Measurements from ENCODE around the gene GUCY2F. TPM values are rescaled to one million over a fixed set of nuclear protein-coding genes. Genes with fewer than 3 reads are reported as not detected.

GUCY2F gene
- total and polyA plus RNA-seq, 2 donors (not counting 1 experiment from before 2014, with no cell fraction given), result under 0.01 TPM; not detected in 1

GRCh38 chrX:109403922-109404321 lies 78.0 kb downstream of the GUCY2F start:
- DNase-seq (ENCODE audit: low read depth in 2 of 2), result no peak
- H3K4me3 ChIP-seq (replicated peaks in 1 of 4; ENCODE audit: control extremely low read depth in 1 of 4, insufficient read depth in 1 of 4, low read depth in 3 of 4, low read length in 4 of 4), result no peak overlapping the region
- H3K4me1 ChIP-seq (ENCODE audit: control insufficient read depth, extremely low read depth, insufficient read depth, low read length), result no peaks in the 10 kb centered on the region
- no peaks in the 10 kb centered on the region for H3K27me3 ChIP-seq (ENCODE audit: control insufficient read depth, insufficient read depth, low read length)
- H3K9me3 ChIP-seq (ENCODE audit: control insufficient read depth, insufficient read depth, low read depth, low read length), result no peaks in the 10 kb centered on the region
- H2AFZ ChIP-seq (ENCODE audit: low read length), result no peak overlapping the region
- no peak overlapping the region for H3K27ac ChIP-seq (ENCODE audit: insufficient read depth, low read length)
- peaks cover 1% of the 10 kb centered on the region for H4K20me1 ChIP-seq (ENCODE audit: control insufficient read depth, extremely low read depth, insufficient read depth, low read length)
- H3K4me2 ChIP-seq (ENCODE audit: extremely low read depth, insufficient read depth, low read length), result no peak overlapping the region
- no peaks in the 10 kb centered on the region for H3K36me3 ChIP-seq (ENCODE audit: control insufficient read depth, insufficient read depth, low read length)
- no peak overlapping the region for H3K9ac ChIP-seq (ENCODE audit: insufficient read depth, low read length)
- TF ChIP-seq EZH2 (IDR thresholded peaks at IDR 0.05; ENCODE audit: low read length, missing control alignments) (no peak), CTCF (conservative IDR thresholded peaks at IDR 0.05 in 1 of 2, IDR thresholded peaks at IDR 0.05 in 1 of 2; ENCODE audit: low read depth in 1 of 2, low read length in 2 of 2) (no peak)
- no peaks in the 10 kb centered on the region for H3K79me2 ChIP-seq (ENCODE audit: control insufficient read depth, insufficient read depth, low read length)

GRCh38 chrX:109399831-109400230 lies 82.1 kb downstream of the GUCY2F start:
- no peak overlapping the region for H3K4me3 ChIP-seq (replicated peaks in 1 of 4; ENCODE audit: control extremely low read depth in 1 of 4, insufficient read depth in 1 of 4, low read depth in 3 of 4, low read length in 4 of 4)
- H3K79me2 ChIP-seq (ENCODE audit: control insufficient read depth, insufficient read depth, low read length), result no peaks in the 10 kb centered on the region
- H3K9ac ChIP-seq (ENCODE audit: insufficient read depth, low read length), result no peak overlapping the region
- no peak for TF ChIP-seq EZH2 (IDR thresholded peaks at IDR 0.05; ENCODE audit: low read length, missing control alignments)
- TF ChIP-seq CTCF (conservative IDR thresholded peaks at IDR 0.05 in 1 of 2, IDR thresholded peaks at IDR 0.05 in 1 of 2; ENCODE audit: low read depth in 1 of 2, low read length in 2 of 2), result no peak
- H3K4me2 ChIP-seq (ENCODE audit: extremely low read depth, insufficient read depth, low read length), result no peak overlapping the region
- no peaks in the 10 kb centered on the region for H3K9me3 ChIP-seq (ENCODE audit: control insufficient read depth, insufficient read depth, low read depth, low read length)
- H3K27me3 ChIP-seq (ENCODE audit: control insufficient read depth, insufficient read depth, low read length), result no peaks in the 10 kb centered on the region
- no peaks in the 10 kb centered on the region for H3K4me1 ChIP-seq (ENCODE audit: control insufficient read depth, extremely low read depth, insufficient read depth, low read length)
- H3K27ac ChIP-seq (ENCODE audit: insufficient read depth, low read length), result no peak overlapping the region
- peaks cover 1% of the 10 kb centered on the region for H4K20me1 ChIP-seq (ENCODE audit: control insufficient read depth, extremely low read depth, insufficient read depth, low read length)
- no peak for DNase-seq (ENCODE audit: low read depth in 2 of 2)
- H3K36me3 ChIP-seq (ENCODE audit: control insufficient read depth, insufficient read depth, low read length), result no peaks in the 10 kb centered on the region
- no peak overlapping the region for H2AFZ ChIP-seq (ENCODE audit: low read length)

- DNase-seq (ENCODE audit: low read depth in 2 of 2), result no peak
Observed at GRCh38 chrX:109398833-109399232, 83.1 kb downstream of the GUCY2F start.

More at GRCh38 chrX:109398833-109399232, 83.1 kb downstream of the GUCY2F start:
- H3K4me2 ChIP-seq (ENCODE audit: extremely low read depth, insufficient read depth, low read length), result no peak overlapping the region
- TF ChIP-seq CTCF (conservative IDR thresholded peaks at IDR 0.05 in 1 of 2, IDR thresholded peaks at IDR 0.05 in 1 of 2; ENCODE audit: low read depth in 1 of 2, low read length in 2 of 2) (no peak), EZH2 (IDR thresholded peaks at IDR 0.05; ENCODE audit: low read length, missing control alignments) (no peak)
- no peaks in the 10 kb centered on the region for H3K27me3 ChIP-seq (ENCODE audit: control insufficient read depth, insufficient read depth, low read length)
- no peaks in the 10 kb centered on the region for H3K36me3 ChIP-seq (ENCODE audit: control insufficient read depth, insufficient read depth, low read length)
- peaks cover 1% of the 10 kb centered on the region for H4K20me1 ChIP-seq (ENCODE audit: control insufficient read depth, extremely low read depth, insufficient read depth, low read length)
- H3K79me2 ChIP-seq (ENCODE audit: control insufficient read depth, insufficient read depth, low read length), result no peaks in the 10 kb centered on the region
- H3K4me1 ChIP-seq (ENCODE audit: control insufficient read depth, extremely low read depth, insufficient read depth, low read length), result no peaks in the 10 kb centered on the region
- no peak overlapping the region for H2AFZ ChIP-seq (ENCODE audit: low read length)
- H3K9me3 ChIP-seq (ENCODE audit: control insufficient read depth, insufficient read depth, low read depth, low read length), result no peaks in the 10 kb centered on the region
- no peak overlapping the region for H3K27ac ChIP-seq (ENCODE audit: insufficient read depth, low read length)
- H3K4me3 ChIP-seq (replicated peaks in 1 of 4; ENCODE audit: control extremely low read depth in 1 of 4, insufficient read depth in 1 of 4, low read depth in 3 of 4, low read length in 4 of 4), result no peak overlapping the region
- H3K9ac ChIP-seq (ENCODE audit: insufficient read depth, low read length), result no peak overlapping the region
